Mucosa of stomach (tissue), 1 donor: ENCODE data around the gene SLC6A6.

Experiments used
- H3K27me3 ChIP-seq: one replicate; pipeline ENCODE4 v1.7.0; 2013; ENCODE audit warnings: mild to moderate bottlenecking, low read length; ENCODE audit not compliant: control insufficient read depth, insufficient read depth
- H3K36me3 ChIP-seq: one replicate; pipeline ENCODE4 v1.7.0; 2013; ENCODE audit warnings: low read length; ENCODE audit not compliant: control insufficient read depth, insufficient read depth
- H3K4me1 ChIP-seq: one replicate; pipeline ENCODE4 v1.7.0; 2013; ENCODE audit warnings: mild to moderate bottlenecking, low read length; ENCODE audit not compliant: control insufficient read depth, insufficient read depth
- H3K4me3 ChIP-seq: one replicate; pipeline ENCODE4 v1.7.0; 2013; ENCODE audit warnings: low read length
- H3K9ac ChIP-seq: one replicate; pipeline ENCODE4 v1.7.0; 2013; ENCODE audit warnings: mild to moderate bottlenecking, low read length, moderate library complexity
- H3K9me3 ChIP-seq: one replicate; pipeline ENCODE4 v1.7.0; 2013; ENCODE audit warnings: mild to moderate bottlenecking, low read length, moderate library complexity; ENCODE audit not compliant: control insufficient read depth
- donor health status: Pancreatic carcinoma.

The SLC6A6 gene

DNA sequence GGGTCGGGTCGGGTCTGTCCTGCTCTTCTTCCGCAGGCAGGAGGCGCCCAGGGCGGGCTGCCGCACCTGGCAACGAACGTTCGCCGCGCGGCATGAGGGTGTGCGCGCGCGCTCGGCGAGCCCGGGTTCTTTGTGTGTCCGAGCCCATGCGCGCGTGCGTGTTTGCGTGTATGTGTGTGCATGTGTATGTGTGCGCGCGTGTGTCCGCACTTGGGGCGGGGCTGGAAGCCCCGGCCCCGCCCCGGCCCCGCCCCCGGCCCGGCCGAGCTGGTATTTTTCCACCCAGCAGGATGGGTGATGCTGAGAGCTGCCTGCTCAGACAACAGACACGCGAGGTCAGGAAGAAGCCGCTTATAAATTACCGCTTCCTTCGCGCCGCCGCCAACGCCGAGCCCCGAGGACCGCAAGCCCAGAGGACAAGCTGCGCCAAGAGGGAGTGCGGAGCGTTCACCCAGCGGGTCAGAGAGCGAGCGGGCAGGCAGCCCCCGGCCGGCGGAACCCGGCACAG lies at the start of gene SLC6A6:
Gene SLC6A6, plus strand, starts transcription at position 303 of the 508 bp plus-strand sequence. CDS start 41,029 bp downstream, outside the sequence.
- H3K4me3 ChIP-seq = peak within 1 kb of the TSS; percentile 65
- no peaks in the 10 kb centered on the region for H3K27me3 ChIP-seq
- H3K9ac ChIP-seq = peak within 1 kb of the TSS; percentile 77
- peaks cover 42% of the 10 kb centered on the region for H3K4me1 ChIP-seq
- H3K36me3 ChIP-seq = no peaks in the 10 kb centered on the region
- no peaks in the 10 kb centered on the region for H3K9me3 ChIP-seq

DNA sequence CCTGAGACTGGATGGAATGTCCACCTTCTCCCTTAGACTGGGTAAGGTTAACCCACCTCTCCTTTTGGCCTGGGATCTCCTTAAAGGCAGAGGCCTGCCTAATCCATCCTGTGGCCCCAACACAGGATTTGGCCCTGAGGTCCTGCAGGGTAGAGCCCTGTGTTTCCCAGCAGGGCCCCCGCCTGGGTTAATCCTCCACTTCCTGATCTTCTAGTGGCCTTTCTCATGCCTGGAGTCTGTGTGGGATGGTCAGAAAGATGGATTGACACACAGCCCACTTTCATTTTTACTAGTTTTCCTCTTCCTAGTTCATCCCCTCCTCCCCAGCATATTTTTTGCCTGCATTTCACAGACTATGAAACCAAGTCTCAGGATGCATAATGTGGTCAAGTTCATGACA lies 48.9 kb upstream of the SLC6A6 start:
- H3K4me3 ChIP-seq = no peak overlapping the region
- H3K36me3 ChIP-seq = no peaks in the 10 kb centered on the region
- H3K9me3 ChIP-seq = no peaks in the 10 kb centered on the region
- peaks cover 7% of the 10 kb centered on the region for H3K4me1 ChIP-seq
- no peak overlapping the region for H3K9ac ChIP-seq
- no peaks in the 10 kb centered on the region for H3K27me3 ChIP-seq

DNA sequence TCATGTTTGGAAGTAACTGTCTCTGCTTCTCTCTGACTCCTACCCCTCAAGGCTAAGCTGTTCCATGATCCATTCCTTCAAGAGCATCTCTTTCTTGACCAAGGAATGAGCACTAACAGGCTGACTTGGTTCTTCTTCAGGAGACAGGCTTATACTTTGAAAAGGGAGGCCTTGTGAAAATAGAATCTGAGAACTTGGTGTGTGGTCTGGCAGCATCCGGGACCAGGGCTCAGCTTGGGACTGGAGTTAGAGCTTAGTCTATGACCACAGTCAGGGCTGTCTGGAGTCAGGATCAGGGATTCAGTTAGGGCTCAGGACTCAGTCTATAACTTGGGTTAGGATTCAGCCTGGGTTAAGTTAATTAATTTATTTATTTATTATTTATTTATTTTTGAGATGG lies 44.9 kb upstream of the SLC6A6 start:
- Histone ChIP-seq H3K27me3 (no peaks in the 10 kb centered on the region), H3K9ac (no peak overlapping the region), H3K4me1 (peaks cover 17% of the 10 kb centered on the region), H3K4me3 (no peak overlapping the region), H3K36me3 (no peaks in the 10 kb centered on the region), H3K9me3 (no peaks in the 10 kb centered on the region)

DNA sequence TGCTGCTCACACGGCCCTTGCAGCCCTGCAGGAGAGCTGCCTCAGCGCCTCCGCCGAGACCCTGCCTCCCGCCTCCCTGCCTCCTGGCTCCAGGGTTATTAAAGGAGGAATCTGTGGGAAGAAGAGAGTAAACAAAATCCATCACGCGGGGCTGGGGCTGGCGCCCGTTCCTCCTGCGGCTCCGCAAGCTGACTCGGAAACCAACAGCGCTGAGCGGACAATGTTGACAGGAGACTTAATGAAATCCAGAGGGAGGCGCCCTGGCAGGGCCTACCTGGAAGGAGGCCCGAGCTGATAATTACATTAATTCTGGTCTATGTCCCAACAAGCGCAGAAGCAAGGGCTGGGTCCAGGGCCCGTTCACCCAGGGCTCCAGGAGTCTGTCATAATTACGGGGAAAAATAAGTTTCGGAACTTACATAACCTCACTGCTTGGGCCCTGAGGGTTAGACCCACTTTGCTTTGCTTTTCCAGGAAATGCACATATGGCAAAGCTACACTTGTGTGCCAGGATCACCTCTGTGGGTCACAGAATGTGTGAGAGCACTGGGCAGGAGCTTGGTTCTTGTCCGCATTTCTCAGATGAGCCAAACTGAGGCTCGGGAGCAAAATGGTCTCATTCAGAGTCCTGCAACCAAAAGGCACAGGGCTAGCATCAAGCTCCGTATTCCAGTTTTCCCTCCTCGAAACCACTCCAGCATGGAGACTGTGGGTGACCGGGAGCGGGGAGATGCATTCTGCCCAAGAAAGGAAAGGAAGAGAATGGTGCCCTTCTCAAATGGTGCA lies 43.8 kb upstream of the SLC6A6 start:
- H3K4me3 ChIP-seq = no peak overlapping the region
- H3K9ac ChIP-seq = peak overlapping the region; percentile 54

DNA sequence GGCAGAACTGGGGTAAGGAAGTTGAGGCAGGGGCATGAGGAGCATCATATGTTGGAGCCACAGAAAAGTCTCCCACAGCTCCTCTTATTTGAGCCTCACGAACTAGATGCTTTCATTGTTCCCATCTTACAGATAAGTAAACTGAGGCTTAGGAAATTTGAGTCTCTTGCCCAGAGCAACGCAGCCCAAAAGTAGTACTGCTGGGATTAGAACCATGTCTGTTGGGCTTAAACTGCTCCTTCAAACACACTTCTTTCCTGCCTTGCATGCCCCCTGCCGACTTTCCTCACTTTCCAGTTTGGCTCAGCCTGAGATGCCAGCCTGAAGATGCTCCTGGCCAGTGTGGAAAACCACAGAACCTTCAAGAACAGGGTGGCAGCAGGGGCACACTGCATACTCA lies 43.1 kb upstream of the SLC6A6 start:
- Histone ChIP-seq H3K36me3 (no peaks in the 10 kb centered on the region), H3K9me3 (no peaks in the 10 kb centered on the region), H3K27me3 (no peaks in the 10 kb centered on the region), H3K4me3 (no peak overlapping the region), H3K9ac (no peak overlapping the region), H3K4me1 (peaks cover 21% of the 10 kb centered on the region)

More for the DNA sequence above, 43.8 kb upstream of the SLC6A6 start:
- Histone ChIP-seq H3K27me3 (no peaks in the 10 kb centered on the region), H3K4me1 (peaks cover 17% of the 10 kb centered on the region), H3K36me3 (no peaks in the 10 kb centered on the region), H3K9me3 (no peaks in the 10 kb centered on the region)

DNA sequence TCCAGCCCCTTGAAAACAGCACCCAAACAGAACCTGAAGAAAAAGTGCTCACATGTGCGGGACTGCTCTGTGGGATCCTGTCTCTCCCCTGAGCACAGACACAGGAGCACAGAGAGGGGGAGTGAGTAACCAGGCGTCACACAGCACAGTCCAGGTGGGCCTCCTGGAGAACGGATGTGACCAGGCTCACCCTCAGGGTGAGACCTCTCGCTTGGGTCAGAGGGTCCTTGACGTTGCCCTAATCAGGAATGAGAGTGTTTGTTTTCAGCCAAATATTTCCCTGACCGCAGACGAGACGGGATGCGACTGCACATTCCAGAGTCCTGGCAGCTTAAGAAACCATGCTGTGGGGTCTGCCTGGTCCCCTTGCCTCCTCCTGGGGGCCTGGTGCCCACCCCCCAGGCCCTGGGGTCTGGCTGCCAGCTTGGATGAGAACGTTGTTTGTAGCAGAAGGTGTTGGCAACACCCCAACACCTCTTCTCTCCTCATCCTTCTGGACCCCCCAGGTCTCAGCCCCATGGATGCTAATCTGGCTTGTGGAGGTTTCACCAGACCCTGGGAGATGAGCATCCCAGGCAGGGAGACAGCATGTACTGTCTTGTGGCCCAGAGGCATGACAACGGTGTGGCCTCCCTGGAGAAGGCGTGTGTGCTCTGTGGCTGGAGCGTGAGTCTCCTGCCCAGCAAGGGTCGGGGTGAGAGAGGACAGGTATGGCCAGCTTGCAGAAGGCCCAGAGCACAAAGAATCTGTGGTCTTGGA lies 42.1 kb upstream of the SLC6A6 start:
- Histone ChIP-seq H3K9me3 (no peaks in the 10 kb centered on the region), H3K9ac (no peak overlapping the region), H3K27me3 (no peaks in the 10 kb centered on the region), H3K36me3 (no peaks in the 10 kb centered on the region), H3K4me3 (no peak overlapping the region), H3K4me1 (peaks cover 29% of the 10 kb centered on the region)

DNA sequence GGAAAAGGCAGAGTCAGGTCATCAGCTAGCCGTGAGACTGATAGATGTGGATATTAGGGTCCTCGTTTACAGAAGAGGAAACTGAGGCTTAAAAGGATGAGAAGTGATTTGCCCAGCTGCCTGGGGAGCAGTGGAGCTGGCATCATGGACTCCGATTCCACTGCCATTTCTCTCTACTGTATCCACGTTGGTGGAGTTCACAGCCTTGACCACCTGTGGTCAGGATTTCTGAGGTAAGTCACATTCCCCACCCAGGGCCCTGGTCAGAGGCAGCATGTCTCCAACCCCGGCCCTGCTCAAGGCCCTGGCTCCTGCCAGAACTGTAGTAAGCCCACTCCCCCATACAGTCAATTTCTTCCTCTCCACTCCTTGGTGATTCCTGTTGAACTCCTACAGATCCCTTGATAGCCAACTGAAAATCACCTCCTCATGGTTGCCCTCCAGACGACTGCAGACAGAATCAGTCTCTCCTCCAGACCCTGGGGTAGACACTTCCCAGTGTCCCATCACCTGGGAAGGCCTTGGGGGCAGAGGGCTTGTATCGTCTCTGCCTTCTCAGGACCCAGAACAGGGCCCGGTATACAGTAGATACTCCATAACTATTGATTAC lies 41.2 kb upstream of the SLC6A6 start:
- Histone ChIP-seq H3K27me3 (no peaks in the 10 kb centered on the region), H3K9me3 (no peaks in the 10 kb centered on the region), H3K4me1 (peaks cover 29% of the 10 kb centered on the region), H3K36me3 (no peaks in the 10 kb centered on the region), H3K9ac (no peak overlapping the region), H3K4me3 (no peak overlapping the region)

DNA sequence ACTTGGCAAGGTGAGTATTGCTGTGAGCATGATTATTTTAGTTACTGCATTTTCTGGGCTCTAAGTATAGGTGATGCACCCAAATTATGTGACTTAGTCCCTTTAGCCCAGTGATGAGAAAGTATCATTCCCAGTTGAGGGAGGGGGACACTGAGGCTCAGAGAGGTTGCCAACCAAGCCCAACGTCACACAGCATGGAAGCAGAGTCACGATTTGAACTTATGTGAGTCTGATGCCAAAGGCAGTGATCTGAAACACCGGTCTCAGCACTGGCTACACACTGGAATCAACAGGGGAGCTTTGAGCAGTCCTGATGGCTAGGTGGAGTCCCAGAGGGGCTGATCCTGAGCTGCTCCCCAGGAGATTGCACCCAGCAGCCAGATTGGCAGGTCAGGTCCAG lies 39.5 kb upstream of the SLC6A6 start:
- H3K27me3 ChIP-seq = no peaks in the 10 kb centered on the region
- H3K9me3 ChIP-seq = no peaks in the 10 kb centered on the region
- H3K4me1 ChIP-seq = peaks cover 28% of the 10 kb centered on the region

DNA sequence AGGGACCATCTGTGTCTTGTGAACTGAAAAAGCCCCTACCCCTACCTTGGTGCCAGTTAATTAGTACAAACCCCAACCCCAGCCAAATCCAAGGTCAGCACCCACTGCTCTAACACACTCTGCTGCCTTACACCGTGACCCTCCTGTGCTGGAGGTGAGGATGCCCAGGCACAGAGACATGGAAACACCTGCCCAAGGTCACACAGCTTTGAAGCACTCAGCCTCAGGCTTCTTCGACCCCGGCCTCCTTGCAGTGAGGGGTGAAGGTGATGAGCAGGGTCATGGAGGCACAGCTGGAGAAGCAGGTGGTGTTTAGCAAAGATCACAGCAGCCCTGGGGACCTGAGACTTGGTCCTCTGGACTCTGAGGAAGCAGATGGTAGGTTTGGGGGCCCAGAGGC lies 39.0 kb upstream of the SLC6A6 start:
- Histone ChIP-seq H3K27me3 (no peaks in the 10 kb centered on the region), H3K9ac (no peak overlapping the region), H3K4me3 (no peak overlapping the region), H3K36me3 (no peaks in the 10 kb centered on the region), H3K9me3 (no peaks in the 10 kb centered on the region), H3K4me1 (peaks cover 23% of the 10 kb centered on the region)

More for the DNA sequence above, 39.5 kb upstream of the SLC6A6 start:
- no peaks in the 10 kb centered on the region for H3K36me3 ChIP-seq
- no peak overlapping the region for H3K4me3 ChIP-seq
- H3K9ac ChIP-seq = no peak overlapping the region

DNA sequence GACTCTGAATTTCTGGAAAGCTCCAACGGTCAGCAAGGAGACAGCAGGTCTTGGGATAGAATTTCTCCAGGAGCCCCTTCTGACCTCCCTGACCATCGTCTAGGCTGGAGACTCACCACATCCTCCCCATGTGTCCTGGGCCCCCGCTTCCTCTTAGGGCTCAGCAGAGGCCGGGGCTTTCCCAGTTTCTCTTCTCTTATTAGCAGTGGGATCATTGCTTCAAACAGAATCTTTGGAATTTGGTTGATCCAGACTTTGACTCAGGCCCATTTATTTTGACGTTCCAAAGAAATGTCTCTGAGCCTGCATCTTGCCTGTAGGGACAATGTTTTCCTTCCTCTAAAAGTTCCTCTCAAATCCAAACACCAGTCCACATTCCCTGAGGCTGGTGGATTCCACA lies 38.4 kb upstream of the SLC6A6 start:
- H3K27me3 ChIP-seq = no peaks in the 10 kb centered on the region
- H3K4me1 ChIP-seq = peaks cover 17% of the 10 kb centered on the region
- H3K9me3 ChIP-seq = no peaks in the 10 kb centered on the region
- no peaks in the 10 kb centered on the region for H3K36me3 ChIP-seq
- H3K4me3 ChIP-seq = no peak overlapping the region
- H3K9ac ChIP-seq = no peak overlapping the region

DNA sequence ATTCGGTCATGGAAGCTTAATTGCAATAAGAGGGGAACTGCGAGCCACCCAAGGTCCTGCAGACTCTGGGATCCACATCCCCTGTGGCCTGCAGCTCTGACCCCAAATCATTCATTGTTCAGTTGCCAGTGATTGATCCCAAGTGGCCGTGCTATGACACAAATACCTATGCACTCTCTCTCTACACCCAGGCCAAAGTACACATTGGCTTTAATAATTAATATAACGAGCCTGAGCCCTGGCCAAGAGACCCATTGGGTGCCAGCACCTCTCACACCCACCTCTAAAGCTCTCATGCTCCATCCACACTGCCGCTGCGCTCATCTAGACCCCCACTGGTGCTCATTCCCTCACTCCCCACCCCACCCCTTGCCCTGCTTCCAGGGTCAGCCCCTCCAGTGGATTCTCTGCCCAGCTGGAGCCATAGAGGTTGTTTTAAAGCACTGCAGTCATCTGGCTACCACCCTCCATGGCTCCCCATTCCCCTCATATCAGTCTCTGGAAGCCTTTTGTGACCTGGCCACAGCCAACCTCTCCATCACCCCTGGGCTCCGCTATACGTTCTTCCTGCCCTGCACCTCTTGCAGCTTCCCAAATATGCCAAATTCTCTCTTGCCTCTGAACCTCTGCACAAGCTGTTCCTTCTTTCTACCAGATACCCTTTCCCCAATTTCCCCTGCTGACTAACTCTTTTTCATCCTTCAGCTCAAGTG lies 37.7 kb upstream of the SLC6A6 start:
- no peaks in the 10 kb centered on the region for H3K27me3 ChIP-seq
- H3K36me3 ChIP-seq = no peaks in the 10 kb centered on the region
- H3K4me1 ChIP-seq = peaks cover 21% of the 10 kb centered on the region

More for the DNA sequence above, 37.7 kb upstream of the SLC6A6 start:
- no peaks in the 10 kb centered on the region for H3K9me3 ChIP-seq
- no peak overlapping the region for H3K9ac ChIP-seq
- no peak overlapping the region for H3K4me3 ChIP-seq
